Measurements from ENCODE around the gene CD320. TPM values are rescaled to one million over a fixed set of nuclear protein-coding genes. Genes with fewer than 3 reads are reported as not detected.

CD320 gene
- total and polyA plus RNA-seq, 10 of the 15 experiments (the other 5 are each of a cell fraction or from before 2014, with no cell fraction given): 1.1 to 134 (median 46.5) TPM

DNA sequence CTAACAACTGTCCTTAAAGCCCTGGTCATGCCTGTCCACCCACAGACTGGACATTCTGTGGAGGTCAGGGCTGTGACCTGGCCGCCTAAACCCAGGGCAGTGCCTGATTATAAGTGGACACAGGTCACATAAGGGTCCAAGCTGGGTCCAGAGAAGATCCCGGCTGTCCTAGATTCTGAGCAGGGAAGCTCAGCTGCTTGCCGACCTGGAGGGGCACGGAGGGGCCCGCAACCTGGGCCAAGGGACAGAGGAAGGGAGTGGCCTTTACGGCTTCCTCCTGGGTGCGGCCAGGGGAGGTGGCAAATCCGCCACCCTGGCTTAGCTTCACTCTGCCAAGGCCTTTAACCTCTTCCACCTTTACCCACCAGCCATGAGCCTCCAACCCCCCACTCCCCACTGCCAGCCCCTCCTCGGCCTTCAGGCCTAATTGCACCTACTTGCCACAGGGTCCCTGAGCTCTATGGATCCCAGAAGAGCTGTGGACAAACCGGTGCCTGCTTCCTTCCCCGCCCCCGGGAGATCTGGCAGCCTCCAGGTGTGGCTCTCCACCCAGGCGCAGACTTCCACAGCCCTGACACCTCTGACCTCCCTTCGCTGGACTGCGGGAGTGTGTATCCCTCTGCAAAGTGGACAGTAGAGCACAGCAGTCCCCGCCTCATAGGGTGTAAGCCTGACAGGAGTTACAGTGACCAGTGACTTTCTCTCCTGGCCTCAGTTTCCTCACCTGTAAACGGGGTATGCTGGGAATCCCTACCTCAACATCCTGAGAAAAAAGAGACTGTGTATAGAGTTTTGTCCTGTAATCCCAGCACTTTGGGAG is 1.7 kb downstream of the CD320 start:
- ChIA-PET CTCF (interaction anchor here (0.5 to 1.3 kb wide), 3 partner anchors 13 to 101 kb away, joined by 3 to 4 read pairs (median 4); partner anchors contain the start of genes NDUFA7 and RPS28), SMC1A (ENCODE audit: uncharacterized antibody, unreplicated experiment) (no interaction called here), POLR2A (interaction anchor here (0.6 to 1.2 kb wide), 2 partner anchors 28 to 299 kb away, joined by 3 read pairs; no protein-coding TSS in a partner anchor), RAD21 (ENCODE audit: unreplicated experiment) (no interaction called here)
- in situ Hi-C loops (cut with MboI): loop anchor here (5.0 kb wide), 1 partner anchor 34 kb away; no protein-coding TSS in a partner anchor
- FAIRE-seq: no peak
- Histone ChIP-seq H3K27me3 (replicated peaks in 1 of 2; ENCODE audit: control insufficient read depth in 2 of 2, insufficient read depth in 2 of 2, low read length in 1 of 2) (no peaks in the 10 kb centered on the region), H3K9me3 (replicated peaks; ENCODE audit: control insufficient read depth, insufficient read depth, low read length) (no peaks in the 10 kb centered on the region), H3K4me1 (ENCODE audit: control insufficient read depth, insufficient read depth, low read length) (peaks cover 11% of the 10 kb centered on the region), H2AFZ (ENCODE audit: control insufficient read depth, low read depth, low read length) (no peak overlapping the region), H3K9ac (ENCODE audit: control insufficient read depth, insufficient read depth, low read length) (no peak overlapping the region; the same call in 1 of the 2 replicates), H4K20me1 (ENCODE audit: control insufficient read depth, insufficient read depth) (no peaks in the 10 kb centered on the region), H3K79me2 (ENCODE audit: control insufficient read depth, insufficient read depth, low read length) (peaks cover 21% of the 10 kb centered on the region), H3K36me3 (ENCODE audit: control insufficient read depth in 2 of 2, insufficient read depth in 2 of 2, low read length in 1 of 2) (peaks cover 8 to 15% of the 10 kb centered on the region in 2 experiments; a peak in 3 of 4 replicates), H3K27ac (ENCODE audit: control insufficient read depth, insufficient read depth) (no peak overlapping the region), H3K4me3 (peak overlapping the region; percentile 91; the same call in 1 of the 2 replicates), H3K4me2 (ENCODE audit: control insufficient read depth, insufficient read depth) (peak overlapping the region; percentile 100)
- ATAC-seq: no peak
- 60% methylated on average over 17 of the region's 17 CpGs for WGBS (ENCODE audit: insufficient coverage, insufficient replicate concordance, low lambda C conversion rate, missing lambda C conversion rate)
- BruUV-seq (replicated peaks): no TSS peak
- no peak for DNase-seq (ENCODE audit: low read depth, low spot score)
- intact Hi-C loops (cut with micrococcal nuclease; ENCODE audit: unreplicated experiment): no loop called here
- TF ChIP-seq, protein P1, sequence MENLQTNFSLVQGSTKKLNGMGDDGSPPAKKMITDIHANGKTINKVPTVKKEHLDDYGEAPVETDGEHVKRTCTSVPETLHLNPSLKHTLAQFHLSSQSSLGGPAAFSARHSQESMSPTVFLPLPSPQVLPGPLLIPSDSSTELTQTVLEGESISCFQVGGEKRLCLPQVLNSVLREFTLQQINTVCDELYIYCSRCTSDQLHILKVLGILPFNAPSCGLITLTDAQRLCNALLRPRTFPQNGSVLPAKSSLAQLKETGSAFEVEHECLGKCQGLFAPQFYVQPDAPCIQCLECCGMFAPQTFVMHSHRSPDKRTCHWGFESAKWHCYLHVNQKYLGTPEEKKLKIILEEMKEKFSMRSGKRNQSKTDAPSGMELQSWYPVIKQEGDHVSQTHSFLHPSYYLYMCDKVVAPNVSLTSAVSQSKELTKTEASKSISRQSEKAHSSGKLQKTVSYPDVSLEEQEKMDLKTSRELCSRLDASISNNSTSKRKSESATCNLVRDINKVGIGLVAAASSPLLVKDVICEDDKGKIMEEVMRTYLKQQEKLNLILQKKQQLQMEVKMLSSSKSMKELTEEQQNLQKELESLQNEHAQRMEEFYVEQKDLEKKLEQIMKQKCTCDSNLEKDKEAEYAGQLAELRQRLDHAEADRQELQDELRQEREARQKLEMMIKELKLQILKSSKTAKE (IDR thresholded peaks at IDR 0.05; ENCODE audit: low read depth, poor library complexity, severe bottlenecking): no peak
- no peak for TF ChIP-seq IKZF2 (IDR thresholded peaks at IDR 0.05)
- no peak for TF ChIP-seq SREBF1 (IDR thresholded peaks at IDR 0.05; ENCODE audit: low read length)
- TF ChIP-seq NRF1 (conservative IDR thresholded peaks at IDR 0.05; ENCODE audit: low read depth, low read length): no peak
- TF ChIP-seq TCF12 (IDR thresholded peaks at IDR 0.05; ENCODE audit: low read depth, low read length): no peak
- no peak for TF ChIP-seq IKZF1 (conservative IDR thresholded peaks at IDR 0.05)
- no peak for TF ChIP-seq BCL11A (IDR thresholded peaks at IDR 0.05; ENCODE audit: low read depth, low read length)
- TF ChIP-seq CEBPB (IDR thresholded peaks at IDR 0.05; ENCODE audit: borderline replicate concordance in 1 of 2, low read depth in 2 of 2, low read length in 2 of 2): no peak
- no peak for TF ChIP-seq RAD21 (IDR thresholded peaks at IDR 0.05; ENCODE audit: insufficient read depth, low read depth, low read length)
- TF ChIP-seq, protein P2, sequence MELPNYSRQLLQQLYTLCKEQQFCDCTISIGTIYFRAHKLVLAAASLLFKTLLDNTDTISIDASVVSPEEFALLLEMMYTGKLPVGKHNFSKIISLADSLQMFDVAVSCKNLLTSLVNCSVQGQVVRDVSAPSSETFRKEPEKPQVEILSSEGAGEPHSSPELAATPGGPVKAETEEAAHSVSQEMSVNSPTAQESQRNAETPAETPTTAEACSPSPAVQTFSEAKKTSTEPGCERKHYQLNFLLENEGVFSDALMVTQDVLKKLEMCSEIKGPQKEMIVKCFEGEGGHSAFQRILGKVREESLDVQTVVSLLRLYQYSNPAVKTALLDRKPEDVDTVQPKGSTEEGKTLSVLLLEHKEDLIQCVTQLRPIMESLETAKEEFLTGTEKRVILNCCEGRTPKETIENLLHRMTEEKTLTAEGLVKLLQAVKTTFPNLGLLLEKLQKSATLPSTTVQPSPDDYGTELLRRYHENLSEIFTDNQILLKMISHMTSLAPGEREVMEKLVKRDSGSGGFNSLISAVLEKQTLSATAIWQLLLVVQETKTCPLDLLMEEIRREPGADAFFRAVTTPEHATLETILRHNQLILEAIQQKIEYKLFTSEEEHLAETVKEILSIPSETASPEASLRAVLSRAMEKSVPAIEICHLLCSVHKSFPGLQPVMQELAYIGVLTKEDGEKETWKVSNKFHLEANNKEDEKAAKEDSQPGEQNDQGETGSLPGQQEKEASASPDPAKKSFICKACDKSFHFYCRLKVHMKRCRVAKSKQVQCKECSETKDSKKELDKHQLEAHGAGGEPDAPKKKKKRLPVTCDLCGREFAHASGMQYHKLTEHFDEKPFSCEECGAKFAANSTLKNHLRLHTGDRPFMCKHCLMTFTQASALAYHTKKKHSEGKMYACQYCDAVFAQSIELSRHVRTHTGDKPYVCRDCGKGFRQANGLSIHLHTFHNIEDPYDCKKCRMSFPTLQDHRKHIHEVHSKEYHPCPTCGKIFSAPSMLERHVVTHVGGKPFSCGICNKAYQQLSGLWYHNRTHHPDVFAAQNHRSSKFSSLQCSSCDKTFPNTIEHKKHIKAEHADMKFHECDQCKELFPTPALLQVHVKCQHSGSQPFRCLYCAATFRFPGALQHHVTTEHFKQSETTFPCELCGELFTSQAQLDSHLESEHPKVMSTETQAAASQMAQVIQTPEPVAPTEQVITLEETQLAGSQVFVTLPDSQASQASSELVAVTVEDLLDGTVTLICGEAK (IDR thresholded peaks at IDR 0.05; ENCODE audit: borderline replicate concordance): no peak
- TF ChIP-seq, protein P3, sequence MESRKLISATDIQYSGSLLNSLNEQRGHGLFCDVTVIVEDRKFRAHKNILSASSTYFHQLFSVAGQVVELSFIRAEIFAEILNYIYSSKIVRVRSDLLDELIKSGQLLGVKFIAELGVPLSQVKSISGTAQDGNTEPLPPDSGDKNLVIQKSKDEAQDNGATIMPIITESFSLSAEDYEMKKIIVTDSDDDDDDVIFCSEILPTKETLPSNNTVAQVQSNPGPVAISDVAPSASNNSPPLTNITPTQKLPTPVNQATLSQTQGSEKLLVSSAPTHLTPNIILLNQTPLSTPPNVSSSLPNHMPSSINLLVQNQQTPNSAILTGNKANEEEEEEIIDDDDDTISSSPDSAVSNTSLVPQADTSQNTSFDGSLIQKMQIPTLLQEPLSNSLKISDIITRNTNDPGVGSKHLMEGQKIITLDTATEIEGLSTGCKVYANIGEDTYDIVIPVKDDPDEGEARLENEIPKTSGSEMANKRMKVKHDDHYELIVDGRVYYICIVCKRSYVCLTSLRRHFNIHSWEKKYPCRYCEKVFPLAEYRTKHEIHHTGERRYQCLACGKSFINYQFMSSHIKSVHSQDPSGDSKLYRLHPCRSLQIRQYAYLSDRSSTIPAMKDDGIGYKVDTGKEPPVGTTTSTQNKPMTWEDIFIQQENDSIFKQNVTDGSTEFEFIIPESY (IDR thresholded peaks at IDR 0.05): no peak
- no peak for TF ChIP-seq CREB1 (IDR thresholded peaks at IDR 0.05; ENCODE audit: low read depth)
- no peak for TF ChIP-seq BRCA1 (IDR thresholded peaks at IDR 0.05; ENCODE audit: low read depth, low read length)
- no peak for TF ChIP-seq PAX5 (IDR thresholded peaks at IDR 0.05; ENCODE audit: borderline replicate concordance, low read depth, low read length)
